ENCODE results near the gene AKT3.

DNA sequence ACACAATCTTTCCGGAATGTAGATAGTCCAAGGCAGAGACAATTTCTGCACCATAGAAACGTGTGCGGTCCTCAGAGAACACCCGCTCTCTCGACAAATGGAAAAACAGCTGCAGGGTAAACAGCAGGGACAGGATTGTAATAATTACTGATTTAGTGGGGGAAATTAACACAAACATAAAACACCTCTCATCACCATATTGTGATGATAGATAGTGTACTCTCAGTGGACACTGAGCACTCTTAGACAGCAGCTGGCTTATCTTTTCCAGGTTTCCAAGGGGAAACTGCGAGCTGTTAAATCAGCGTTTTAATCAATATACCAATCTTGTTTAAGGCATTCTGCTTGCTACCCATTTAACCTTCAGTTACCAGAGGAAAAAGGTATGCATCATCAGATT, 277.1 kb downstream of the AKT3 start:
- TF ChIP-seq, protein P1, sequence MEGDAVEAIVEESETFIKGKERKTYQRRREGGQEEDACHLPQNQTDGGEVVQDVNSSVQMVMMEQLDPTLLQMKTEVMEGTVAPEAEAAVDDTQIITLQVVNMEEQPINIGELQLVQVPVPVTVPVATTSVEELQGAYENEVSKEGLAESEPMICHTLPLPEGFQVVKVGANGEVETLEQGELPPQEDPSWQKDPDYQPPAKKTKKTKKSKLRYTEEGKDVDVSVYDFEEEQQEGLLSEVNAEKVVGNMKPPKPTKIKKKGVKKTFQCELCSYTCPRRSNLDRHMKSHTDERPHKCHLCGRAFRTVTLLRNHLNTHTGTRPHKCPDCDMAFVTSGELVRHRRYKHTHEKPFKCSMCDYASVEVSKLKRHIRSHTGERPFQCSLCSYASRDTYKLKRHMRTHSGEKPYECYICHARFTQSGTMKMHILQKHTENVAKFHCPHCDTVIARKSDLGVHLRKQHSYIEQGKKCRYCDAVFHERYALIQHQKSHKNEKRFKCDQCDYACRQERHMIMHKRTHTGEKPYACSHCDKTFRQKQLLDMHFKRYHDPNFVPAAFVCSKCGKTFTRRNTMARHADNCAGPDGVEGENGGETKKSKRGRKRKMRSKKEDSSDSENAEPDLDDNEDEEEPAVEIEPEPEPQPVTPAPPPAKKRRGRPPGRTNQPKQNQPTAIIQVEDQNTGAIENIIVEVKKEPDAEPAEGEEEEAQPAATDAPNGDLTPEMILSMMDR (IDR thresholded peaks at IDR 0.05; ENCODE audit: low read depth, low read length, poor library complexity, severe bottlenecking), result no peak
- no peak for TF ChIP-seq EZH2phosphoT487 (IDR thresholded peaks at IDR 0.05; ENCODE audit: borderline replicate concordance, low read length)
